Mesothelial cell of epicardium (in vitro differentiated cells): Measurements from ENCODE around the gene CASKIN2. TPM values are rescaled to one million over a fixed set of nuclear protein-coding genes. Genes with fewer than 3 reads are reported as not detected.

Experiments
- DNase-seq, 2 experiments: peaks; one replicate each; pipeline ENCODE4 v3.0.0; 2021; ENCODE audit warnings: low spot score in 2 of 2; ENCODE audit not compliant: unreplicated experiment in 2 of 2
- H3K27ac Mint-ChIP-seq: 2 replicates; pipeline ENCODE4 v1.8.0; 2021; ENCODE audit warnings: mixed read lengths
- H3K27me3 Mint-ChIP-seq: 2 replicates; pipeline ENCODE4 v1.8.0; 2021; ENCODE audit warnings: low read depth, mixed read lengths
- H3K36me3 Mint-ChIP-seq: 2 replicates; pipeline ENCODE4 v1.8.0; 2021; ENCODE audit warnings: mixed read lengths
- H3K4me1 Mint-ChIP-seq: 2 replicates; pipeline ENCODE4 v1.8.0; 2021; ENCODE audit warnings: mixed read lengths
- H3K4me3 Mint-ChIP-seq: 2 replicates; pipeline ENCODE4 v1.8.0; 2021; ENCODE audit warnings: mild to moderate bottlenecking, moderate library complexity, mixed read lengths
- H3K9me3 Mint-ChIP-seq: 2 replicates; pipeline ENCODE4 v1.8.0; 2021; ENCODE audit warnings: mixed read lengths
- total RNA-seq: library from RNA; stranded (reverse); gene quantifications from 3 replicates; pipeline ENCODE4 v1.2.1, GENCODE V29; 2021
- TF ChIP-seq, protein P1 (sequence below): fragments of 200-600 bp; sonication (generic); IDR thresholded peaks from one replicate; pipeline ENCODE4 v1.5.0; 2021; ENCODE audit warnings: antibody characterized with exemption; ENCODE audit not compliant: unreplicated experiment

CASKIN2 gene
- total RNA-seq, 1 donor from 2014 or later: 37.4 TPM

DNA sequence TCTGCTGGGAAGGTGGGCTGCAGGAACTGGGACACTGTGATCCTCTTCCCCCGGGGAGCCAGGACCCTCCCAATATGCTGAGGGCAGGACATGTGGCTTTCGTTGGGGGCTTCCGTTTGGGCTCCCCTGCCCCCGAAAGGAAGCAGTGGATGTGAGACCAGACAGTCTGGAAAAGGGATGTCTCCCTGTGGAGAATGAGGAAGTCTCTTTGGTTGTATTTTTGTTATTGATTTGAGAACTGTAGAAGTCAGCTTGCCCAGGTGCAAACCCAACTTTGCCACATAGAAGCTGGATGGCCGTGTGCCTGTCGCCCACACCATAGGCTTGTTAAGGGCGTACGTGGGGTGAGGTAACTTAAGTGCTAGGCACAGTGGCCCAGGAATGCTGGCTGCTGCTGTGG is 28.9 kb upstream of the CASKIN2 start:
- no peak overlapping the region for H3K27ac Mint-ChIP-seq
- no peak overlapping the region for H3K4me3 Mint-ChIP-seq
- DNase-seq: no peak
- no peaks in the 10 kb centered on the region for H3K36me3 Mint-ChIP-seq
- H3K27me3 Mint-ChIP-seq: no peaks in the 10 kb centered on the region
- peaks cover 12% of the 10 kb centered on the region for H3K4me1 Mint-ChIP-seq
- H3K9me3 Mint-ChIP-seq: no peaks in the 10 kb centered on the region
- TF ChIP-seq, protein P1, sequence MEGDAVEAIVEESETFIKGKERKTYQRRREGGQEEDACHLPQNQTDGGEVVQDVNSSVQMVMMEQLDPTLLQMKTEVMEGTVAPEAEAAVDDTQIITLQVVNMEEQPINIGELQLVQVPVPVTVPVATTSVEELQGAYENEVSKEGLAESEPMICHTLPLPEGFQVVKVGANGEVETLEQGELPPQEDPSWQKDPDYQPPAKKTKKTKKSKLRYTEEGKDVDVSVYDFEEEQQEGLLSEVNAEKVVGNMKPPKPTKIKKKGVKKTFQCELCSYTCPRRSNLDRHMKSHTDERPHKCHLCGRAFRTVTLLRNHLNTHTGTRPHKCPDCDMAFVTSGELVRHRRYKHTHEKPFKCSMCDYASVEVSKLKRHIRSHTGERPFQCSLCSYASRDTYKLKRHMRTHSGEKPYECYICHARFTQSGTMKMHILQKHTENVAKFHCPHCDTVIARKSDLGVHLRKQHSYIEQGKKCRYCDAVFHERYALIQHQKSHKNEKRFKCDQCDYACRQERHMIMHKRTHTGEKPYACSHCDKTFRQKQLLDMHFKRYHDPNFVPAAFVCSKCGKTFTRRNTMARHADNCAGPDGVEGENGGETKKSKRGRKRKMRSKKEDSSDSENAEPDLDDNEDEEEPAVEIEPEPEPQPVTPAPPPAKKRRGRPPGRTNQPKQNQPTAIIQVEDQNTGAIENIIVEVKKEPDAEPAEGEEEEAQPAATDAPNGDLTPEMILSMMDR: no peak

DNA sequence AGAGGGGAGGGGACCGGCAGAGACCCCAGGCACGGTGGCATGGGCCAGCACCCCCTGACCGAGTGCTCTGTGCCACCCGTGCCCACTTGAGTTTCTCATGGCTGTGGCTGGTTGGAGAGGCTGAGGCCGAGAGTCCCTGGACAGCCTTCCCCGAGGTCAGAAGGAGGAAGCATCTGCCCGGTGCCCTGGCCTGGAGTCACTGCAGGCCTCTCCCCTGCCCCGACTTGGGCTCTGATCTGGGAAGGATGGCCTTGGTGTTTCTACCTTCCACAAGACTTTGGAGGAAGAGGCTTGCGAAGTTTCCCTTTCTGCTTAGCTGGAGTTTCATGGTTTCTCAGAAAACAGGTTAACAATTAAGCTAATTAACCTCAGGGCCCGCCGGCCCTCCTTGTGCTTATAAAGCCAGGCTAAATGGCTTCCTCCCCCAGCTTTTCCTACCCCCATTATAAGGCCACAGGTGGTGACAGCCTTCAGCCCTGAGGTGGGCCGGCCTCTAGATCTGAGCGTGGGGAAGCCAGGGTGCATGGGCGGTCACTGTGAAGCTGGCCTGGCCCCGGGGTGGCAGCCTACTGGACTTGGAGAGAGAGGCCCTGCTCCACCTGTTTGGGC is 27.5 kb upstream of the CASKIN2 start:
- H3K4me1 Mint-ChIP-seq: peaks cover 9% of the 10 kb centered on the region
- H3K27me3 Mint-ChIP-seq: no peaks in the 10 kb centered on the region
- H3K27ac Mint-ChIP-seq: no peak overlapping the region
- no peaks in the 10 kb centered on the region for H3K9me3 Mint-ChIP-seq
- H3K36me3 Mint-ChIP-seq: no peaks in the 10 kb centered on the region
- TF ChIP-seq, protein P1: no peak
- no peak for DNase-seq
- H3K4me3 Mint-ChIP-seq: no peak overlapping the region

DNA sequence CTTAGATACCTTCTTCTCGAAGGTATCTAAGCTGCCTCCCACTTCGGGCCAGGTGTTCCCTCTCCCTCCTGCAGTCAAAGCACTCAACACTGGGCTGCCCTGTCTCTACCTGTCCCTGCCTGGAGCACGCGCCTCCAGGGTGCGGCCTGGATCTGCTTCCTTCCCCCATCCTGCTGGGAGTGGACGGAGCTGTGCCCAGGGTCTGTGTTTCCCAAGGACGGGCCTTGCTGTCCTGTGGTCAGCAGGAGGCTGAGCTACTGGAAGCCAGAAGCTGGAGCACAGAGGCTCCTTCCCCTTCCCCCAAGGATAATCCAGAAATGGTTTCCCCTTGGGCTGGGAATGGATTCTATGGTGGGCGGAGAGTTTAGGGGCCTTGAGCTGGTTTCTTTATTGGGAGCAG is 26.9 kb upstream of the CASKIN2 start:
- Mint-ChIP-seq H3K27me3 (no peaks in the 10 kb centered on the region), H3K9me3 (no peaks in the 10 kb centered on the region), H3K4me3 (no peak overlapping the region), H3K36me3 (no peaks in the 10 kb centered on the region), H3K27ac (no peak overlapping the region), H3K4me1 (peaks cover 9% of the 10 kb centered on the region)
- no peak for DNase-seq
- TF ChIP-seq, protein P1: no peak

DNA sequence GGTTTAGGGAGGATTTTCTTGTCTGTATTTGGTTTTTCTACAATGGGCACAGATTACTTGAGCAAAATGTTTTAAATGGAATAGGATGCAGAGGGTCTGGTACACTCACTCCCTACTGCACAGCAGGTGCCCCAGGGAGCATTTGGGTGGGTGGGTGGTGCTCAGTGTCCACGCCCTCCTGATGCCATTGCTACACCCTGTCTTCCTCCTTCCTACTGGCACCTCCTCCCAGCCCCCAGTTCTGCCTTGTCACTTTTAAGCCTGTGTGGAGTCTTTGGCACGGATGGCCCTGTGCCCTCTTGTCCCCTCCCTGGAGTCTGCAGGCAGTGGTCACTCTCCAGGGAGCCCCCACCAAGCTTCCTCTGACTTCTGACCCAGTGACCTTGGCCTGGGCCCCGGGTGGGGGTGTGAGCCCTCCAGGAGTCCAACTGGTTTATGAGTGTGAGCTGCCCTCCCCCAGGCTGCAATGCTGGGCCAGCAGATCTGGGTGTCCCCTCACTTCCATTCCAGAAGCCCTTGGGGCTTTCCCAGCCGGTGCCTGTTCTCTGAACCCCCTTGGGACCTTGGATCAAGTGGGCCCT is 25.7 kb upstream of the CASKIN2 start:
- no peaks in the 10 kb centered on the region for H3K9me3 Mint-ChIP-seq
- no peak overlapping the region for H3K27ac Mint-ChIP-seq
- peaks cover 9% of the 10 kb centered on the region for H3K4me1 Mint-ChIP-seq
- TF ChIP-seq, protein P1: no peak
- no peaks in the 10 kb centered on the region for H3K36me3 Mint-ChIP-seq
- no peak overlapping the region for H3K4me3 Mint-ChIP-seq
- DNase-seq: no peak
- H3K27me3 Mint-ChIP-seq: no peaks in the 10 kb centered on the region

DNA sequence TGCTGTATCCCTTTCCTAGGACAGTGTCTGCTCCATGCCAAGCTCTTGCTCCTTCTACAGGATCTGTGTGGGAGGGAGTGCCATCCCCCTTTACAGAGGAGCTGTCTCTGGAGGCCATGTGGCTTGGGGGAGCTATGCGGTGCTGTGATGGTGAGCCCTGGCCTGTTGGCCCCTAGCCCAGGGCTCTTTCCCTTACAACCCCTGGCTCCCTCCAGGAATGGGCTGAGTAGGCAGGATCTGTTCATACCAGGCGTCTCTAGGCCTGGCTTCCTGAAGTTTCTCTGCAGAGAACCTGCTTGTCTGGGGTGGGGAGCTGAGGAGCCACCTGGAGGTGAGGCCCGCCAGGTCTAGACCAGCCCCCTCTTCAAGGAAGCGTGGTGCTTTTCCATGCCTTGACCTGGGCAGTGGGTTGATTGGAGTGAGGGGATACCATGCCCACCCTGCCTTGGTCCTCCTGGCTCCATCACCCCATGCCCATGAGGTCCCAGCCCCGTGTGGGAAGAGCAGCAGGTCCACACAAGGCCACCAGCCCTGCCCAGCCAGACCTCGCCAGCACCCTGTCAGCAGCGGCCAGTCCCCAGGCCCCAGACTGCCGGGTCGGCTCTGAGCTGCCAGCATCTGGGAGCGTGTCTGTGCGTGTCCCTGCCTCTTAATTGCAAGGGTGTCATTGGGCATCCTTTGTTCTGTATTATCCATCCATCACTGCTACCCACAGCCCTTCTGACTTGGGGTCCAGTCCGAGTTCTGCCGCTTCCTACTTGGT is 24.8 kb upstream of the CASKIN2 start:
- Mint-ChIP-seq H3K4me1 (peaks cover 9% of the 10 kb centered on the region), H3K27me3 (no peaks in the 10 kb centered on the region), H3K36me3 (no peaks in the 10 kb centered on the region), H3K4me3 (no peak overlapping the region), H3K27ac (peak overlapping the region; percentile 12), H3K9me3 (no peaks in the 10 kb centered on the region)
- TF ChIP-seq, protein P1: no peak
- DNase-seq: no peak
